ENCODE results near the gene HAGH. TPM values are rescaled to one million over a fixed set of nuclear protein-coding genes. Genes with fewer than 3 reads are reported as not detected.

Gene HAGH
- total RNA-seq, 6 donors from 2014 or later: 84.5 to 251 (median 122) TPM

DNA sequence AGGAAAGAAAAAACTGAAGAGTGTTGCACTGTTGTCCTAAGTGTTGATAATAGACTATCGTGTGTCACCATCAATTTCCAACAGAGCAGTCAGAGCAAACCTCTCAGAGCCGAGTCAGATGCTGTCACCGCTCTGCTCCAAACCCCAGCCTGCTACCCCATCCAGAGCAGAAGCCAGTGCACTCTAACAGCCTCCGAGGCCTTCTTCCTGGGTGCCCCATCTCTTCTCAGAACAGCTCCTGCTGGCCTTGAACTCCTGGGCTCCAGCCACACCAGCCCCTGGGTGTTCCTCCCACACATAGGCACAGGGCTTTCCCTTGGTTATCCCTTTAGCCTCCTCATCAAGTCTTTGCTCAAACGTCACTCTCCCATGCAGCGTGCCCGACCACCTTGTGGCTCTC lies 24.4 kb upstream of the HAGH start:
- DNase-seq: no peak
- Histone ChIP-seq H3K9me3 (no peaks in the 10 kb centered on the region), H3K27me3 (no peaks in the 10 kb centered on the region), H3K4me3 (no peak overlapping the region), H3K4me1 (no peaks in the 10 kb centered on the region), H3K27ac (no peak overlapping the region), H3K36me3 (no peaks in the 10 kb centered on the region)
- ATAC-seq (ENCODE audit: low FRiP score in 2 of 2): no peak
- TF ChIP-seq POLR2A (IDR thresholded peaks at IDR 0.05) (no peak), EP300 (IDR thresholded peaks at IDR 0.05) (no peak), POLR2AphosphoS5 (IDR thresholded peaks at IDR 0.05) (no peak)
- TF ChIP-seq, protein P1, sequence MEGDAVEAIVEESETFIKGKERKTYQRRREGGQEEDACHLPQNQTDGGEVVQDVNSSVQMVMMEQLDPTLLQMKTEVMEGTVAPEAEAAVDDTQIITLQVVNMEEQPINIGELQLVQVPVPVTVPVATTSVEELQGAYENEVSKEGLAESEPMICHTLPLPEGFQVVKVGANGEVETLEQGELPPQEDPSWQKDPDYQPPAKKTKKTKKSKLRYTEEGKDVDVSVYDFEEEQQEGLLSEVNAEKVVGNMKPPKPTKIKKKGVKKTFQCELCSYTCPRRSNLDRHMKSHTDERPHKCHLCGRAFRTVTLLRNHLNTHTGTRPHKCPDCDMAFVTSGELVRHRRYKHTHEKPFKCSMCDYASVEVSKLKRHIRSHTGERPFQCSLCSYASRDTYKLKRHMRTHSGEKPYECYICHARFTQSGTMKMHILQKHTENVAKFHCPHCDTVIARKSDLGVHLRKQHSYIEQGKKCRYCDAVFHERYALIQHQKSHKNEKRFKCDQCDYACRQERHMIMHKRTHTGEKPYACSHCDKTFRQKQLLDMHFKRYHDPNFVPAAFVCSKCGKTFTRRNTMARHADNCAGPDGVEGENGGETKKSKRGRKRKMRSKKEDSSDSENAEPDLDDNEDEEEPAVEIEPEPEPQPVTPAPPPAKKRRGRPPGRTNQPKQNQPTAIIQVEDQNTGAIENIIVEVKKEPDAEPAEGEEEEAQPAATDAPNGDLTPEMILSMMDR (IDR thresholded peaks at IDR 0.05): no peak
- WGBS, 2 donors: 67 to 72% methylated on average over 7 of the region's 7 CpGs

DNA sequence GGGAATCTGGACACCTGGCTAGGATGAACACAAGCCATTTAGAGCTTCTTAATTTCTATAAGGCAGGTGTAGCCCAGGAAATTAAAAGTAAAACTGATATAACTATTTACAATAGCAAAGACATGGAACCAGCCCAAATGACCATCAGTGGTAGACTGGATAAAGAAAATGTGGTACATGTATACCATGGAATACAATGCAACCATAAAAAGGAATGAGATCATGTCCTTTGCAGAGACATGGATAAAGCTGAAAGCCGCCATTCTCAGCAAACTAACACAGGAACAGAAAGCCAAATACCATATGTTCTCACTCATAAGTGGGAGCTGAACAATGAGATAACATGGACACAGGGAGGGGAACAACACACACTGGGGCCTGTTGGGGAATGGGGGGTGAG lies 19.8 kb upstream of the HAGH start:
- no peak for DNase-seq
- H3K27me3 ChIP-seq: no peaks in the 10 kb centered on the region
- ATAC-seq (ENCODE audit: low FRiP score in 2 of 2): no peak
- H3K9me3 ChIP-seq: no peaks in the 10 kb centered on the region
- WGBS, 2 donors: 63 to 76% methylated on average over 1 of the region's 1 CpG
- TF ChIP-seq, protein P1 (IDR thresholded peaks at IDR 0.05): no peak
- TF ChIP-seq POLR2A (IDR thresholded peaks at IDR 0.05): no peak
- H3K27ac ChIP-seq: no peak overlapping the region
- H3K36me3 ChIP-seq: no peaks in the 10 kb centered on the region
- H3K4me1 ChIP-seq: no peaks in the 10 kb centered on the region
- H3K4me3 ChIP-seq: no peak overlapping the region

DNA sequence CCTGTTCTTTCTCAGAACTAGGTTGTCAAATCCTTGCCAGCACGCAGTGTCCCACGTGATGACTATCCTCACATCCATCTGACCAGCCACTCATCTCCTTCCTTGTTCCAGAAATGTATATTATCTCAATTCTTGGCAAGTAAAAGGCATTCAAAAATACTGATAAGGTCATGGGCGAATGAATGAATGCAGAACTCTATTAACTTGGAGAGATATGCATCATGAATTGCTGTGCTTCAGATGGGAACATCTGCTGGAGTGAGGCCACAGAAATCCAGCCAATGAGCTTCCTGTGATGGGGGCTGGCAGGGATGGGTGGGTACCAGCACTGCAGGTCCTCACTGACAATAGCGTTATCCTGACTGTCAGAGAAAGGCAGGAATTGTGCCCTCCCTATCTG lies 19.4 kb upstream of the HAGH start:
- TF ChIP-seq EP300 (IDR thresholded peaks at IDR 0.05): no peak
- no peak for TF ChIP-seq POLR2A (IDR thresholded peaks at IDR 0.05)
- TF ChIP-seq POLR2AphosphoS5 (IDR thresholded peaks at IDR 0.05): no peak
- TF ChIP-seq, protein P1 (IDR thresholded peaks at IDR 0.05): no peak
- H3K9me3 ChIP-seq: no peaks in the 10 kb centered on the region
- no peak overlapping the region for H3K4me3 ChIP-seq
- DNase-seq (no peak), ATAC-seq (ENCODE audit: low FRiP score in 2 of 2) (no peak)
- H3K36me3 ChIP-seq: no peaks in the 10 kb centered on the region
- H3K27ac ChIP-seq: no peak overlapping the region
- H3K4me1 ChIP-seq: no peaks in the 10 kb centered on the region
- no peaks in the 10 kb centered on the region for H3K27me3 ChIP-seq
- WGBS, 2 donors: 54 to 63% methylated on average over 4 of the region's 4 CpGs

DNA sequence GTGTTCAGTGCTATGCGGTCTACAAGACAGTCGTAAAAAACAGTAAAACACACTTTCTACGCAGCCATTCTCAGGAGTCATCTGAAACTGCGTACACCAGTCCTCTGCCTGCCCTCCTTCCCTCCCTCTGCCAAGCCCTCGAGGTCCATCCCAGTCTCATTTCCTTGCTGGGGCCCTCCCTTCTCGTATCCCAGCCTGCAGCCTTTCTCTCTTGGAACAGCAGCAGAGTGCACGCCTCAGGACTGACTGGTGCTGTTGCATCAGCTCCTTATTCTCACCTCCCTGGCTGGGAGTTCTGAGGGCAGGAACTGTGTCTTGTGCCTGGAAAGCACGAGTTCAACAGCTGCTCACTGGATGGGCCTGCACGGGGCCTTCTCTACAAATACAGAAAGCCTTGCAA lies 12.9 kb upstream of the HAGH start:
- Histone ChIP-seq H3K4me3 (no peak overlapping the region), H3K4me1 (no peaks in the 10 kb centered on the region), H3K9me3 (no peaks in the 10 kb centered on the region), H3K27me3 (no peaks in the 10 kb centered on the region), H3K36me3 (no peaks in the 10 kb centered on the region), H3K27ac (no peak overlapping the region)
- ATAC-seq (ENCODE audit: low FRiP score in 2 of 2) (no peak), DNase-seq (no peak)
- TF ChIP-seq, protein P1 (IDR thresholded peaks at IDR 0.05): no peak
- TF ChIP-seq POLR2AphosphoS5 (IDR thresholded peaks at IDR 0.05) (no peak), EP300 (IDR thresholded peaks at IDR 0.05) (no peak), POLR2A (IDR thresholded peaks at IDR 0.05) (no peak)
- WGBS, 2 donors: 76 to 82% methylated on average over 9 of the region's 9 CpGs

DNA sequence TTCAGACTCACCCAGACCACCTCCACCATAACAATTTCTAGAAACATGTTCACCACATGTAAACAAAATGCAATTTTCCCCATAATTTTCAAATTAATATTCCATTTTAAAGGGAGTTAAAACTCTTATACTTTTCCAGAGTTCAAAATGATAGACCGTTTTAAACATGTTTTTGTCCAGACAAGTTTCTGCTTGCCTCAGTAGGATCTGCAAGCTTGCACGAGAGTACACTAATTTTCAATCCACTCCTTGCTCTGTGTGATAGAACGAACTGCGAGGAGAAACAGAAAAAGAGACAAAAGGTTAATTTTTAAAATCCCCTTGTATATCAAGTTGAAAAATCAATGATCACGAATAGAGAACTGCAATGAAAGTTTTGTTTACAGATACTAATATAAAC lies 7.5 kb upstream of the HAGH start:
- H3K27ac ChIP-seq: no peak overlapping the region
- H3K27me3 ChIP-seq: no peaks in the 10 kb centered on the region
- peaks cover 0 to 3% (median 0%) of the 10 kb centered on the region in 4 donors for H3K36me3 ChIP-seq
- no peak for TF ChIP-seq POLR2AphosphoS5 (IDR thresholded peaks at IDR 0.05)
- TF ChIP-seq POLR2A (IDR thresholded peaks at IDR 0.05): no peak
- no peak for TF ChIP-seq EP300 (IDR thresholded peaks at IDR 0.05)
- TF ChIP-seq, protein P1 (IDR thresholded peaks at IDR 0.05): no peak
- DNase-seq (no peak), ATAC-seq (ENCODE audit: low FRiP score in 2 of 2) (no peak)
- 75 to 83% methylated on average over 5 of the region's 5 CpGs for WGBS, 2 donors
- H3K9me3 ChIP-seq: no peaks in the 10 kb centered on the region
- peaks cover 2 to 6% (median 3%) of the 10 kb centered on the region in 4 donors for H3K4me1 ChIP-seq
- no peak overlapping the region for H3K4me3 ChIP-seq

All from upper lobe of left lung (tissue), 6 donors.